Activated T-helper 17 cell treated with anti-CD3 and anti-CD28 coated beads, Interleukin-2, amount 50 U/mL, for 72 hours (primary cell): ENCODE results near the gene TAX1BP1. TPM values are rescaled to one million over a fixed set of nuclear protein-coding genes. Genes with fewer than 3 reads are reported as not detected.
"Not testable (repeated sequence)": the region's sequence is repeated elsewhere in the genome, so short reads cannot be mapped to it uniquely, and the experiment has no call there.

ENCODE experiments used
- ATAC-seq: fragments of 150-1000 bp; cut with Tn5 transposase; replicated peaks from 2 replicates; pipeline ENCODE4 v1.10.0; 2021; ENCODE audit warnings: mild to moderate bottlenecking, moderate library complexity
- H3K27ac Mint-ChIP-seq: one replicate; pipeline ENCODE4 v1.8.0; 2022; ENCODE audit warnings: mixed read lengths
- H3K27me3 Mint-ChIP-seq: one replicate; pipeline ENCODE4 v1.8.0; 2022; ENCODE audit warnings: mixed read lengths
- H3K36me3 Mint-ChIP-seq: one replicate; pipeline ENCODE4 v1.8.0; 2022; ENCODE audit warnings: low read depth, mild to moderate bottlenecking, mixed read lengths
- H3K4me1 Mint-ChIP-seq: one replicate; pipeline ENCODE4 v1.8.0; 2022; ENCODE audit warnings: mixed read lengths
- H3K4me3 Mint-ChIP-seq: one replicate; pipeline ENCODE4 v1.8.0; 2022; ENCODE audit warnings: mild to moderate bottlenecking, mixed read lengths
- H3K9me3 Mint-ChIP-seq: one replicate; pipeline ENCODE4 v1.8.0; 2022; ENCODE audit warnings: mixed read lengths
- total RNA-seq, 2 donors: library from RNA; stranded (reverse); gene quantifications; one replicate each; pipeline ENCODE4 v1.2.3, GENCODE V29; 2022

Gene TAX1BP1
- total RNA-seq, 2 donors from 2014 or later, result 100 to 151 TPM

DNA sequence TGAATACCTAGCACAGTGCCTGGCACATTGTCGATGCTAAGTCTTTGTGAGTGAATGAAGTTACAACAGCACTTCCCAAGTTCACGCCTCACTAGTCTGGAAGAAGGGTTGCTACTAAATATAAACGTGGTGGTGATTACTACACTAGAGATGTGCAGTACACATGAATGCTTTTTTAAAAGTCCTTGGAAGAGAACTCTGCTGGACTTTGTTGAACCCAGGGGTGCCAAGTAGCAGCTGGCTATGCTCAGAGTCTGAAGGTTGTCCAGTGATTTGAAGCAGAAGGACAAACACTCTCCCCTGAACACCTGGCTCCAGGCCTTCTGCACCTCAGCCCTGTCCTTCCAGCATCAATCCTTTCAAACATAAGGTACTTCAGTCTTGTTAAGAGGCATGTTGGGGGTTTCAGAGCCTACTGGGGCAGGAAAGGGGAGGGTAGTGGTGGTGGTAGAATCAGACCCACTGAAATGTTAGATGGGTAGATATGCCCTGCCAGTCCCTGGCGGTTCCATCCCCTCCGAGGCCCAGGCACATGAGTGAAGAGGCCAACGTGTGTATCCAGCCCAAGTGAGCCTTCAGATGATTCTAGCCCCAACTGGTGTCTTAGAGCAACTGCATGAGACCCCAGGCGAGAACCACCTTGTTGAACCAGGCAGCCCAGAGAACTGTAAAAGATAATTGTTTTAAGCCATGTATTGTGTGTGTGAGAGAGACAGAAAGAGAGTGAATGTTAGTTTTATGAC lies 94.4 kb downstream of the TAX1BP1 start:
- peaks cover 12% of the 10 kb centered on the region for H3K4me1 Mint-ChIP-seq
- H3K9me3 Mint-ChIP-seq, result no peaks in the 10 kb centered on the region
- no peak for ATAC-seq
- peak overlapping the region; percentile 16 for H3K27ac Mint-ChIP-seq
- no peak overlapping the region for H3K4me3 Mint-ChIP-seq
- H3K36me3 Mint-ChIP-seq, result peaks cover 86% of the 10 kb centered on the region
- no peaks in the 10 kb centered on the region for H3K27me3 Mint-ChIP-seq

DNA sequence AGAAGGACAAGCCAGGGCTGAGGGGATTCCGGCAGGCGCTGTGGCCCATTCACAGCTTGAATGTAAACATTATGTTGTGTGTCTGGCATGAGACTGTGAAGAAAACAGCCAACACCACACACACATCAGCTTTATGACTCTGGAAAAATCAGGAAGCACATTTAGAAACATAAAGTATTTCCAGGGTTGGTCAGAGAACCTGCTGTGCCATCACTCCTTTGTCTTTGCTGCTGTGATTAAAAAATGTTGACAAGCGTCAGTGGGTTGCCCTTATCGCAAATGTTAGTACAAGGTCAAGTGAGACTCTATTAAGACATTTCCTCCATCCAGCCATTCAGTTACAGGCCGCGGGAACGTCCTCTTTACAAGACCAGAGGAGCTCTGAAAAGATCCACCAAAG lies 95.4 kb downstream of the TAX1BP1 start:
- Mint-ChIP-seq H3K36me3 (peaks cover 86% of the 10 kb centered on the region), H3K4me1 (peaks cover 14% of the 10 kb centered on the region), H3K9me3 (no peaks in the 10 kb centered on the region), H3K27me3 (no peaks in the 10 kb centered on the region), H3K27ac (no peak overlapping the region), H3K4me3 (no peak overlapping the region)
- ATAC-seq, result no peak

- H3K27ac Mint-ChIP-seq, result peak overlapping the region; percentile 83
- no peaks in the 10 kb centered on the region for H3K9me3 Mint-ChIP-seq
- H3K4me1 Mint-ChIP-seq, result peaks cover 19% of the 10 kb centered on the region
- no peak overlapping the region for H3K4me3 Mint-ChIP-seq
- H3K36me3 Mint-ChIP-seq, result peaks cover 80% of the 10 kb centered on the region
- no peaks in the 10 kb centered on the region for H3K27me3 Mint-ChIP-seq
- ATAC-seq, result no peak
Measured at GRCh38 chr7:27836536-27836935, 96.6 kb downstream of the TAX1BP1 start.

DNA sequence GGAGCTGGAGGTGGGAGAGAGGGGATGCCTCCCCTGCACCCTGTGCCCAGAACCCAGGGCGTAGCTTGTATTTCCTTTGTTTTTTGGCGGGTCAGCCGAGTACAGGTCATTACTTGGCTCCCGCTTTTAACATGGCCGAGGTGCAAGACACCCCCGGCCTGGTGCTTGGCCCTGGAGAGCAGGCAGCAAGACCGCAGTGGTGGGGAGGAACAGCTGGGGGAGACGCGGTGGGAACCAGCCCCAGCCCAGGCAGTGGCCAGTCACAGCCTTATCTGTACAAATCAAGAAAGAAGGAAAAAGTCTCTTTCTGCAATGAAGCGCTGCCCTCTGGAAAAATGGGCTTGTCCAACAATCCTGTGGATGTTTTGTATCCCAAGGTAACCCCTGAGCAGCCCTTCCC lies 99.1 kb downstream of the TAX1BP1 start:
- ATAC-seq, result no peak
- peaks cover 58% of the 10 kb centered on the region for H3K36me3 Mint-ChIP-seq
- H3K27ac Mint-ChIP-seq, result peak overlapping the region; percentile 86
- H3K27me3 Mint-ChIP-seq, result no peaks in the 10 kb centered on the region
- peaks cover 19% of the 10 kb centered on the region for H3K4me1 Mint-ChIP-seq
- H3K4me3 Mint-ChIP-seq, result no peak overlapping the region
- H3K9me3 Mint-ChIP-seq, result no peaks in the 10 kb centered on the region

DNA sequence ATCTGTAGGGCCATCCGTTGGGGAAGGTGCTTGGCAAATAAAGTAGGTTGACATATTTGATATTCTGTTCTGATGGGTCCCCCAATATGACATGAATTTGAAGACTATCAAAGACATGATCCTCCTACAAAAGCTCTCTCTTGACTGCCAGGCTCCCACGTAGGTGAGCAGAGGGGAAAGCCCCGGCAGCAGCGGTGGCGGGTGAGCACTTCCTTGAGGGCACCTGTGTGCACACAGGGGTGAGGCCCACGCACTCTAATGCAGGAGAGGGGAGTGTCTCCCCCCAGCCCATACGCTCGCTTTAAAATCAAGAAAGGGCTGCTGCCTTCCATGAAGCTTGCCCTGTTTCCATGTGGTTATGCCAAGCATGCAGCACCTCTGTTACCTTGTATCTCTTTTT lies 100.4 kb downstream of the TAX1BP1 start:
- H3K27me3 Mint-ChIP-seq, result no peaks in the 10 kb centered on the region
- H3K36me3 Mint-ChIP-seq, result peaks cover 47% of the 10 kb centered on the region
- no peaks in the 10 kb centered on the region for H3K9me3 Mint-ChIP-seq
- H3K27ac Mint-ChIP-seq, result peak overlapping the region; percentile 86
- ATAC-seq, result peak; percentile 88
- H3K4me1 Mint-ChIP-seq, result peaks cover 19% of the 10 kb centered on the region
- peak overlapping the region; percentile 23 for H3K4me3 Mint-ChIP-seq

- Mint-ChIP-seq H3K9me3 (no peaks in the 10 kb centered on the region), H3K4me1 (peaks cover 20% of the 10 kb centered on the region), H3K4me3 (peak overlapping the region; percentile 23), H3K27me3 (no peaks in the 10 kb centered on the region), H3K36me3 (peaks cover 41% of the 10 kb centered on the region), H3K27ac (peak overlapping the region; percentile 86)
- ATAC-seq, result no peak
Measured at GRCh38 chr7:27840760-27841364, 100.9 kb downstream of the TAX1BP1 start.

- Mint-ChIP-seq H3K9me3 (no peaks in the 10 kb centered on the region), H3K27ac (no peak overlapping the region), H3K4me1 (peaks cover 17% of the 10 kb centered on the region), H3K36me3 (peaks cover 37% of the 10 kb centered on the region), H3K4me3 (no peak overlapping the region), H3K27me3 (no peaks in the 10 kb centered on the region)
- ATAC-seq, result no peak
Measured at GRCh38 chr7:27842094-27842692, 102.2 kb downstream of the TAX1BP1 start.

- Mint-ChIP-seq H3K4me1 (peaks cover 17% of the 10 kb centered on the region), H3K27me3 (no peaks in the 10 kb centered on the region), H3K27ac (peak overlapping the region; percentile 9), H3K9me3 (no peaks in the 10 kb centered on the region), H3K4me3 (no peak overlapping the region), H3K36me3 (peaks cover 31% of the 10 kb centered on the region)
- ATAC-seq, result no peak
Measured at GRCh38 chr7:27842851-27843250, 102.9 kb downstream of the TAX1BP1 start.

DNA sequence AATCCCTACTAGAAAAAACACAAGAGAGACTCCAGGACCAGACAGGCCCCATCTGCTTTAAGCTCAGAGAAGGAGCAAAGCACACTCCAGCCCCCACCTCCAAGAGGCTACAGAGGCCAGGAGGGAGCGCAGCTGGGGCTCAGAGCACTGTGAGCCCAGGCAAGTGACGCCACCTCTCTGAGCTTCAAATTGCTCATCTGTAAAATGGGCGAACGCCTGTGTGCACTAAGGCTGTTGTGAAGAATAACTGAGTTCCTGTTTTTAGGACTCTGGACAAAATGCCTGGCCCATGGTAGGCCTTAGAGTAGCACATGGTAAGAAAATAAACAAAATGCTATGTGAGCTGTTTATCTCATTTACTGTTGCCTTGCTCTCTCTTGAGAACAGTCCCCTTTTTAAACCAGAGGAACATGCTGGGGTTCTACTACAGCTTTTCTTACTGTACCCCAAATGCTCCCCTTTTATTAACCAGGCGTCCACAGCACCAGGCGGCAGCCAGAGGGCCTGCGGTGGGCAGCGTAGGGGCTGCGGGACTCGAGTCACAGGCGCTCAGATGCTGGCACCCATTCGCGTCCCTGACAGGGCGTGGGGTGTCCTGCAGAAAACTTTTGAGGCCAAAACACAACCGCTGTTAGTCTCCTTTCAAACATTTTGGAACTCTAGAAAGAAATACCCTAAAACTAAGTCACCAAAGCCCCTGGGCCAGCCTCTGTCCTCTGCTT lies 103.8 kb downstream of the TAX1BP1 start:
- Mint-ChIP-seq H3K27me3 (no peaks in the 10 kb centered on the region), H3K9me3 (no peaks in the 10 kb centered on the region), H3K27ac (peak overlapping the region; percentile 48), H3K4me3 (no peak overlapping the region), H3K4me1 (peaks cover 18% of the 10 kb centered on the region), H3K36me3 (peaks cover 22% of the 10 kb centered on the region)
- ATAC-seq, result no peak

- H3K4me1 Mint-ChIP-seq, result peaks cover 8% of the 10 kb centered on the region
- peak; percentile 81 for ATAC-seq
- H3K4me3 Mint-ChIP-seq, result no peak overlapping the region
- H3K9me3 Mint-ChIP-seq, result no peaks in the 10 kb centered on the region
- H3K36me3 Mint-ChIP-seq, result no peaks in the 10 kb centered on the region
- H3K27ac Mint-ChIP-seq, result peak overlapping the region; percentile 2
- H3K27me3 Mint-ChIP-seq, result no peaks in the 10 kb centered on the region
Measured at GRCh38 chr7:27846388-27846787, 106.4 kb downstream of the TAX1BP1 start.

- H3K9me3 Mint-ChIP-seq, result no peaks in the 10 kb centered on the region
- no peak for ATAC-seq
- peaks cover 8% of the 10 kb centered on the region for H3K4me1 Mint-ChIP-seq
- H3K27ac Mint-ChIP-seq, result no peak overlapping the region
- no peak overlapping the region for H3K4me3 Mint-ChIP-seq
- H3K36me3 Mint-ChIP-seq, result peaks cover 6% of the 10 kb centered on the region
- no peaks in the 10 kb centered on the region for H3K27me3 Mint-ChIP-seq
Measured at GRCh38 chr7:27850531-27850930, 110.6 kb downstream of the TAX1BP1 start.

DNA sequence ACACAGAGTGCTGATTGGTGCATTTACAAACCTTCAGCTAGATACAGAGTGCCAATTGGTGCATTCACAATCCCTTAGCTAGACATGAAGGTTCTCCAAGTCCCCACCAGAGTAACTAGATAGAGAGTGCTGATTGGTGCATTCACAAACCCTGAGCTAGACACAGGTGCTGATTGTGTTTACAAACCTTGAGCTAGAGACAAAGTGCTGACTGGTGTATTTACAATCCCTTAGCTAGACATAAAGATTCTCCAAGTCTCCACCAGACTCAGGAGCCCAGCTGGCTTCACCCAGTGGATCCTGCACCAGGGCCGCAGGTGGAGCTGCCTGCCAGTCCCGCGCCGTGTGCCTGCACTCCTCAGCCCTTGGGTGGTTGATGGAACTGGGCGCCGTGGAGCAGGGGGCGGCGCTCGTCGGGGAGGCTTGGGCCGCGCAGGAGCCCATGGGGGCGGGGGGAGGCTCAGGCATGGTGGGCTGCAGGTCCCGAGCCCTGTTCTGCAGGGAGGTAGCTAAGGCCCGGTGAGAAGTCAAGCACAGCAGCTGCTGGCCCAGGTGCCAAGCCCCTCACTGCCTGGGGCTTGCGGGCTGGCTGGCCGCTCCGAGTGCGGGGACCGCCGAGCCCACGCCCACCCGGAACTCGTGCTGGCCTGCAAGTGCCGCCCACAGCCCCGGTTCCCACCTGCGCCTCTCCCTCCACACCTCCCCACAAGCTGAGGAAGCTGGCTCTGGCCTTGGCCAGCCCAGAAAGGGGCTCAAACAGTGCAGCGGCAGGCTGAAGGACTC lies 116.9 kb downstream of the TAX1BP1 start:
- not testable (repeated sequence) for ATAC-seq, H3K27me3 Mint-ChIP-seq, H3K36me3 Mint-ChIP-seq, H3K9me3 Mint-ChIP-seq, H3K4me3 Mint-ChIP-seq, H3K4me1 Mint-ChIP-seq, H3K27ac Mint-ChIP-seq

GRCh38 chr7:27860800-27861199 lies 120.8 kb downstream of the TAX1BP1 start:
- no peak for ATAC-seq
- H3K27ac Mint-ChIP-seq, result no peak overlapping the region
- H3K27me3 Mint-ChIP-seq, result no peaks in the 10 kb centered on the region
- no peaks in the 10 kb centered on the region for H3K4me1 Mint-ChIP-seq
- H3K4me3 Mint-ChIP-seq, result no peak overlapping the region
- H3K36me3 Mint-ChIP-seq, result peaks cover 7% of the 10 kb centered on the region
- H3K9me3 Mint-ChIP-seq, result no peaks in the 10 kb centered on the region

- Mint-ChIP-seq H3K9me3 (no peaks in the 10 kb centered on the region), H3K4me1 (no peaks in the 10 kb centered on the region), H3K4me3 (no peak overlapping the region), H3K27me3 (no peaks in the 10 kb centered on the region), H3K36me3 (peaks cover 7% of the 10 kb centered on the region), H3K27ac (no peak overlapping the region)
- no peak for ATAC-seq
Measured at GRCh38 chr7:27861747-27862146, 121.8 kb downstream of the TAX1BP1 start.
